Lower leg skin (tissue), 3 donors: ENCODE results near the gene EVA1A.

Experiments used
- CTCF ChIP-seq, 3 donors: fragments of 450-650 bp; IDR thresholded peaks; one replicate each; pipeline ENCODE4 v1.5.1; 2016; ENCODE audit warnings: antibody characterized with exemption in 3 of 3, mild to moderate bottlenecking in 3 of 3, moderate library complexity in 2 of 3
- POLR2A ChIP-seq, 2 donors: fragments of 450-650 bp; IDR thresholded peaks; one replicate each; pipeline ENCODE4 v1.6.1; 2016 to 2017; ENCODE audit warnings: antibody characterized with exemption in 2 of 2, mild to moderate bottlenecking in 1 of 2, moderate library complexity in 1 of 2

DNA sequence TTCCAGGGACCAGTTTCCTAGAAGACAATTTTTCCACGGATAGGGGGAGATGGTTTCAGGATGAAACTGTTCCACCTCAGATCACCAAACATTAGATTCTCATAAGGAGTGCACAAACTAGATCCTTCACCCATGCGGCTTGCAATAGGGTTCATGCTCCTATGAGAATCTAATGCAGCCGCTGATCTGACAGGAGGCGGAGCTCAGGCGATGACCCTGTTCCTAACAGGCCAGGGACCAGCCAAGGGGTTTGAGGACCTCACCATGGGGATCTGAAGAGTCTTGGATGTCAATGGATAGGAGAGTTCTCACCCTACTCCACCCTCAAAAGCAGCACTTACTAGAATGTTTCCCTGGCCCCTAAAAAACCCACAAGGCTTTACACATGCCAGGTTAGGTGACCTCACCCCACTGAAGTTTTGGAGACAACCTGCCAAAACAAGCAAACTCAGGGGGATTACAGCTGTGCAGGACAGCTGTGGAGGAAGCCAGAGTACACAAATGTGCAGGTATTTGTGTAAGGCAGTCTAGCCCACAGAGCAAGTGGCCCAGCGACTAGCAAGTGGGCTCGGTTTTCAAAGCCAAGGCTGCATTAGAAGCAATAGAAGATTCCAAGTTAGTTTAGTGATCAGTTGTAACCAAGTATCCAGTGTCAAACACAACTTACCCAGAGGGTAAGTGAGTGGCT lies 3.9 kb downstream of the EVA1A start:
- TF ChIP-seq CTCF (IDR thresholded peaks at IDR 0.05) (no peak), POLR2A (IDR thresholded peaks at IDR 0.05) (no peak)
